Renal pelvis (tissue), 4 donors: Measurements from ENCODE around the gene SYNPO2. TPM values are rescaled to one million over a fixed set of nuclear protein-coding genes. Genes with fewer than 3 reads are reported as not detected.
"Not testable (repeated sequence)": the region's sequence is repeated elsewhere in the genome, so short reads cannot be mapped to it uniquely, and the experiment has no call there.

Experiments
- DNase-seq: peaks from one replicate; pipeline ENCODE4 v3.0.0-alpha.2; 2013
- polyA plus RNA-seq, 3 donors: library from polyadenylated mRNA; unstranded; fragments of 120-200 nt; gene quantifications; one replicate each; pipeline ENCODE4 v1.2.1, GENCODE V29; 2013; ENCODE audit not compliant: insufficient read length in 3 of 3

Gene SYNPO2
- polyA plus RNA-seq, 3 donors = 12.9 to 15.5 (median 13.7) TPM

DNA sequence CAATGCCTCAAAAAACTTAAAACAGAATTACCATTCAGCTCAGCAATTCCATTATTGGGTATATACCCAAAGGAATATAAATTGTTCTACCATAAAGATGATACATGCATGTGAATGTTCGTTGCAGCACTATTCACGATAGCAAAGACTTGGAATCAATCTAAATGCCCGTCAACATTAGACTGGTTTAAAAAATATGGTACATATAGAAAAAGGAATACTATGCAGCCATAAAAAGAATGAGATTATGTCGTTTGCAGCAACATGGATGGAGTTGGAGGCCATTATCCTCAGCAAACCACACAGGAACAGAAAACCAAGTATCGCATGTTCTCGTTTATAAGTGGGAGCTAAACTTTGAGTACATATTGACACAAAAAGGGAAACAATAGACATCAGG lies 10.9 kb upstream of the SYNPO2 start:
- DNase-seq = no peak

DNA sequence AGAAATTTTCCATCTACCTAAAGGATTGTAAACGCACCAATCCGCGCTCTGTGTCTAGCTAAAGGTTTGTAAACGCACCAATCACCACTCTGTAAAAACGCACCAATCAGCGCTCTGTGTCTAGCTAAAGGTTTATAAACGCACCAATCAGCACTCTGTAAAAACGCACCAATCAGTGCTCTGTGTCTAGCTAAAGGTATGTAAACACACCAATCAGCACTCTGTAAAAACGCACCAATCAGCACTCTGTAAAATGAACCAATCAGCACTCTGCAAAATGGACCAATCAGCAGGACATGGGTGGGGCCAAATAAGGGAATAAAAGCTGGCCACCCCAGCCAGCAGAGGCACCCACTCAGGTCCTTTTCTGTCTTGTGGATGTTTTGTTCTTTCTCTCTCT lies 10.1 kb upstream of the SYNPO2 start:
- not testable (repeated sequence) for DNase-seq

DNA sequence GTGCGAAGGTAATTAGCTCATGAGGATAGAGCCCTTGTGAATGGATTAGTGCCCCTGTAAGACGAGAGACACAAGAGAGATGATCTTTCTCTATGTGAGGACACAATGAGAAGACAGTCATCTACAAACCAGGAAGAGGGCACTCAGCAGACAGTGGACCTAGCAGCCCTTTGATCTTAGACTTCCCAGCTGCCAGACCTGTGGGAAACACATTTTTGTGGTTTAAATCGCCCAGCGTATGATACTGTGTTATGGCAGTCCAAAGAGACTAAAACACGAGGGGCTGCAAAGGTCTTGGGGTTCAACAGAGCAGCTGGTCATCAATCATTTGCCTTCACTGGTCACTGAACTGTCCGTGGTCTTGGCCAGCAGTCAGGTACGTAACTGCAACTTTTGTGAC lies 9.2 kb upstream of the SYNPO2 start:
- no peak for DNase-seq

DNA sequence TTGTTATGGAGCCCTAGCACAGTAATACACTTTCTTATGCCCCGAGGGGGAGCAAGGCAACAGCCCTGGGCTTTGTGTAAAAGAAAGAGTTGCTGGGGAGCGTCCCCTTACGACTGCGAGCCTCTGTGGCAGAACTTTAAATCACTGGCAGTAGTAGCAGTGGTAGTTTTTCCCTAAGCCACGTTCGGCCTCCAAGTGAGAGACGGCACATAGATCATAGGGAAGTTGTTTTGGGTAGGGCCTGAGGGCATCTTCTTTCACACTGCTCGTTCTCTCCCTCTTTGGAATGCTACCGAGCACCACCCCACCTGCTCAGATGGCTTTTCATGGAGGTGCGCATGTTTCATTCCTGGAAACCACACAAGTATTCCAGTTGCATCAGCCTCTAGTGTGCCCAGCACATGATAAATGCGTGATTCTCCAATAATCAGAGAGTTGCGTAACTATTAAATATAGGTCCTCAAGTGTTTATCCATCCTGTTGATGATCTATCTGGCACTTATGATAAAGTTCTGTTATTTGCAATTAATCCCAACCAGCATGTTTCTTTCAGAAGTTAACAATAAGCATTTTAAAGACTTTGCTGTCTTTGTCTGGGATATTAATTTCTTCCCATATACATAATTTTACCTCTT lies 7.0 kb upstream of the SYNPO2 start:
- no peak for DNase-seq

DNA sequence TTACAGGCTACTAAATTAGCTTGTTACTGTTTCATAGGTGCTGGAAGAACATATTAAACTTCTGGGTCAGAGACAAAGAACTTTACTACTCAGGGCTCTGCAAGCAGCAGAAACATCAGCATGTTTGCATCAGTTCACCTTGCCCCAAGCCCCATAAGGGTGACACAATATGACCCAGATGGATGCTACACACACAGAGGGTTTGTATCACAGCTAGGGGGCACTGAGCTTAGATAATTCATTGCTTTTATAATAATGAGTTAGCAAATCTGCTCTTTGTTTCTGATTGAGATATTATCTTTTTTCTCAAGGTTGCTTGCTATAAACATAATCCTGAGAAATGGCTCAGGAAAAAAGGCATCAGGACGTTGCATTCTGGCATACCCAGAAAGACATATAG lies 4.8 kb upstream of the SYNPO2 start:
- no peak for DNase-seq

DNA sequence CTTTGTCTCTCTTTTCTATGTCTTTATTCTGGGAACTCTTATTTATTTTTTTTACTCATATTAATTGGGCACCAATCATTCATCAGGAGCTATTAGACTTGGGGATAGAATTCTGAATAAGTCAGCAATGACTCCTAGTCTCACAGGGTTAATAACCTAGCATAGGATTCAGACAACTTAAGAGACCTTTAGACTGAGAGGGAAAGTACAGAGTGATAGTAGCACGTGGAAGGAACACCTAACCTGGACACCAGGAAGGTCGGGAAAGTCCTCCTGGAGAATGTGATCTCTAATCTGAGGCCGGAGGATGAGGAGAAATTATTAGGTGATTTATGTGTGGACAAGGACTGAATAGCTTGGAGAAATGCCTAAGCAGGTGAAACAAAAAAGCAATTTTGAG lies 3.9 kb upstream of the SYNPO2 start:
- no peak for DNase-seq

DNA sequence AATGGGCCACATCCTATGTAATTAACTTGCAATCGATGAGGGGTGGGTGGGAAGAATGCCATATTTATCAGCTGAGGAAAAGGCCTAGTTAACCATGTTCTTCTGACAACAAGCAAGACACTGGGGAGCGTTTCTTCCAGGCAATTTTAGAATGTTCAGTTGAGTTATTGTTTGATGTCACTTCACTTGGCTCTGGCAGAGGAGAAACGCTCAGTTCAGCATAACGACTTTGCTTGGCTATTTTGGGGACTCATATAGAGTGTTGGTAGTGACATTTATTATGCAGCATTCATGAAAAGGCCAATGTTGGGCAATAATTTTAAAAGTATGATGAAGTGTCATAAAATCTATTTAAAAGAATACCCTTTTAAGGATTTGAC lies 648 bp downstream of the SYNPO2 start:
- DNase-seq = peak; percentile 5

DNA sequence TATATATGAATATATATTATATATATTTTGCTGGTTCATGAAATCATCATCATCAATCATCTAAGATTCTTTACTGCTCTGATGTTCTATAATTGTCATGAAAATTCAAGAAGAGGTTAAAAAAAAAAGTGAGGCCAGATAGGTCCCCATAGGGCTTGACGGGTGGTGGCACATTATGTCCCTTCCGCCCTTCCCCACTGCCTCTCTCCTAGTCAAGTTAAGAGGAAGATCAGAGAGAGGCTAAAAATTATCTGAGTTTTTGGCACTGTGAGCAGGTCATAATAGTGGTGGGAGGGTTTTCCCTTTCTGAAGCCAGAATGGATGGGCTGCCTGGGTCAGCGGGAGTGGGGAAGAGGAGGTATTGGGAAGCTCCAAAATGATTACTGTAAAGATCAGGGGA lies 5.4 kb downstream of the SYNPO2 start:
- no peak for DNase-seq

DNA sequence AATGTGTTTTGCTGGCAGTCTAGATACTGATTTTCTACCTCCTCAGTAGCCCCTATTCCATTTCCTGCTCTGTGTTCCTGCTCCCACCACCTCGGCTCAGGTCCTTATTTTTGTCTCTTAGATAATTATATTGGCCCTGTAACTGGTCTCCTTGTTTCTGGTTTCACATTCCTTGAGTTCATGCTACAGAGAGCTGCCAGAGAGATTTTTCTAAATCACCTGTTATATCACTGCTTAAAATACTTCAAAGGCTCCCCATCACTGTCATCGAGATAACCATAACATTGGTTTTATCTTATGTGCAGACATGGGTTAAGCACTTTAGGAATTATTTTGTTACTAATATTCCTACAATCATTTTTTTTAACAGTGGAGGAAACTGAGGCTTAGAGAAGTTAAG lies 9.6 kb downstream of the SYNPO2 start:
- DNase-seq = no peak

DNA sequence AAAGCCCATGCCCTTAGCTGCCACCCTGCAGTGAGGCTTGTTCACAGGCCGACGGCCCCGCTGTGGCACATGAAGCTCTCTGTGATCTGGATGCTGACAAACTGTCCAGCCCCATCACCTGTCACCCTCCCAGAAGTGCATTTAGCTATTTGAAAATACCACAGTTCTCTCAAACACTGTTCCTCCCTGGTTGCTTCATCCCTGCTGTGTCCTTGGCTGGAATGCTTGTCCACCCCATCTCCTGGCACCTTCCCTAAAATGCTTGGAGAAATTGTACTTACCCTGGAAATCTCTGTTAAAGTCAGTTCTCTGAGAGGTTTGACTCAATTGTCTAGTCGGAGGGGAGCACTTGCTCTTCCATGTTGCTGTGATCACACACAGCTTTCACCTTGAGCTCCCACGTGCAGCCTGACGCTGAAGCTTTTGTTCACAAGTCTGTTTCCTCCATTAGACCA lies 10.1 kb downstream of the SYNPO2 start:
- no peak for DNase-seq

DNA sequence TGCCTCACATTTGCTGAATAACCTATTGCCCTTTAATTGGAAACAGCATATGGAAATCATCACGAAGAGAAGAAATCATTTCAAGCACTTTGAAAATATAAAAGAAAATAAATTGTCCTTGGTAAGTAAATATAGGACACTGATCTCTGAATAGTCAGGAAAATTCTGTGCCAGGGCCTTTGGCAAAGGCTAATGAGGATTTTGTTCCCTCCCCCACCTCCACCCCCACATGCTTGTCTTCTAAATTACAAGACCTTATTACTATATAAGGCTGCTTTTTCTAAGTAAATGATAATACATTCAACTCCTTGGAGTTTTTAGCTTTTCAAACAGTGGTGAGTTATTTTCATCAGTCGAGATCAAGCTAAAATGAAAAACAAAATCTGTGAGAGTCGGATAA lies 15.8 kb downstream of the SYNPO2 start:
- DNase-seq = no peak

DNA sequence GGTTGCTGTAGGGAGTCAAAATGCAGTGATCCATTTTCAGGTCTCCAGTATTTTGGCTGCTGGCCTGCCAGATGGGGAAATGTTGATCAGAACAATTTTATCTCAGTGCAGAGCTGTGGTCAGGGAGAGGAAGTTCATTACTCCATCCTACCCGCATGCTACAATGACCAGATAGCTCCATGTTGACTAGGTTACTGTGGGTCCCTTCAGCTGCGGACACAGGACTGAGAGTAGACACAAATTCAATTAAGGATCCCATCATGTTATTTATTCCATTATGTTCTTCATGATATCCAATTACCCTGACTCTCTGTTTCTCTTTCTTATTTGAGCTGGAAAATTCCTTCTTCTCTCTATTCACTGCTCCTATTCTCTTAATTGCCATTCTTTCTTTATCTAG lies 16.3 kb downstream of the SYNPO2 start:
- no peak for DNase-seq

DNA sequence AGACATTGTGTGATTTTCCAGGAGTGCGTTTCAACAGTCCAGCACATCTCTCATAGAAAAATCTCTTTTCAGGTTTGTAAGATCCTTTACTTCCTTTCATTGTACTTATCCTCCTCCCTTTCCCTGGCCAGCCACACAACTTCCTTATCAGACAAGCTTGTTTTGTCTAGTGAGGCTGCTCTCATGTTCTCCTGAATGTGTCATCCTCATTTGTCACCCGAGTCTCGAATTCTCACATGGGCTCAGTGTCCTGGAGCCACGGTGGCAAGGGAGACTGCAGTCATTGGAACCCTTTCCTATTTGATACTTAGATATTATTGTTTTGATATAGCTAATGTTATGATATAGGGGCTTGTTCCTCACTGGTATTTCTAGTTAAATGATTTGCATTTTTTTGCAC lies 16.9 kb downstream of the SYNPO2 start:
- no peak for DNase-seq

DNA sequence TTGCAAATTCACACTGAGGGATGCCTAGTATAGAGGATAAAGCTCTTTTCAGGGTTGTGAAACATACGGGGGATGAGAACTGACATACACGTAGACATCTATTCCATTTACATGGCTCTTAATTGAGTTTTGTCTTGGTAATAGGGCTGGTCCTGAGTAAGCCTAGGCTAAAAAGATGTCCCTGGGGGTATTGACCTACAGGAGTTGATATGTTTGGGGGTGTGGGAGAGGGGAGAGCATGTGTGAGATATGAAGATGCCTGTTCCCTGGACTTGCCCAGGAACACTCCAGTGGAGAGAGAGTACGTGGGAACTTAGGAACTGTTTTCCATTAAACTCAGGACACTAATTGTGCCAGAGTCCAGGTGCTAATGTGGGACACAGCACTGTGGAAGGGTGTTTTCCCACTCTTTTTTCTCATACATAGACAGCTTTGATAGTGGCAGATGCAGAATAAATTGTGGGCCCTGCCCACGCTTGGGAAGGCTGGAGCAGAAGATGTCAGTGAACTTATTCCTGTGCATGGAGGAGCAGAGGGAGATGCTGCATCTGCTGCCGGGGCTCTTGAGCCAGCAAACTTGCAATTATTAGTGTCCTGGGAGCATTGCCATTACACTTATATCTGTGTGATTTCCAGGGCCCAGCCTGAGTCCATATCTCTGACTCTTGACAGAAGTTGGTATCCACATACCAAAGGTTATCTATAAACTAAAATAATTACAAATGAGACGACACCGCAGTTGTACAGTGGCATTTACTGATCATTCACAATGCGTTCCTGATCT lies 20.7 kb downstream of the SYNPO2 start:
- DNase-seq = no peak

DNA sequence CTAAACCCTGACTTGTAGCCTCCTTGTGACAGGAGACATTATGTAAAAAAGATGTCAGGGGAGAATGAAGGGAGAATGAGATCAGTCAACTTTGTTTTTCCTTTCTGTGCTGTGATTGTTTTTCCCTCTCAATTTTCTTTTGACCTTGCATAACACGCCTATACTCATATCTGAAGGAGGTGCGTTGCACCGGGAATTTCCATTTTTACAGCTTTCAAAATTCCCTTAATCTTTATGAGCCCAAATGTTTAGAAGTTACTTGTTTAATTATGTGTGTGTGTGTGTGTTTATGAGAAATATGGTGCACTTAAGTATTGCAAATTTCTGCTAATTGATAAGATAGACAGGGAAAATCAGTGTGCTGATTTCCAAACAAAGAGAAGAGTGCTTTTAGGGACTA lies 21.6 kb downstream of the SYNPO2 start:
- no peak for DNase-seq

DNA sequence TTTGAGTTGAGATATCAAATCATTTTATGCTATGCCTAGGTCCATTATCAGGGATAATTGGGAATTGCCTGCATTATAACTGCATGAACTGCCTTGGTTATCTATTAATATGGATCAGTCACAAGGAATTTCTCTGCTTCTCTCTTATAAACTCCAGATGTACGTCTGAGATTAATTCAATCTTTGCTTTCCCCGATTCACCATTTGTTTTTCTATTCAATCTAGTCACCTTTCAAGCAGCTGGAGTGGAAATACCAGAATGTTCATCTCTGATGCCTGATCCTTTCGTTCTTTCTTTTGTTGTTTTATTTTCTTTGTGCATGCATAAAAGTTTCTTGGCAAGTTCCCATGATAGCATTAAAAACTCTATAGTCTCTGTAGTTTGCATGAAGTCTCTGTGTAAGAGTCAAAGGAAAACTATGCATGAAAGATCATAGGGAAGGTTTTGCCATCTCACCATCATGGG lies 22.6 kb downstream of the SYNPO2 start:
- DNase-seq = no peak

DNA sequence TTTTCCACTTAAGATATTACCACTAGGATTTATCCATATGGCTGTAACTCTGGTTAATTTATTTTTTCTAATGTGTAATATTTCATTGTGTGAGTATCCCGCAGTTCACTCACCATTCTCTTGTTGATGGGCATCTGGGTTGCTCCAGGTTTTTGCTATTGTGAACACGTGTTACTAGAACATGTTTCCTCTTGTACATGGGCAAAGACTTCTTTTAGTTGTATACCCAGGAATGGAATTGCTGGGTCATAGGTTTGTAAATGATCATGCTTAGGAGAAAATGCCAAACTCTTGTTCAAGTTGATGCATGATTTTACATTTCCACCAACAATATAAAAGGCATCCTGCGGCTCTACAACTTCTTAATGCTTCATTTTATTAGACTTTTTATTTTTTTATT lies 26.8 kb downstream of the SYNPO2 start:
- DNase-seq = no peak

DNA sequence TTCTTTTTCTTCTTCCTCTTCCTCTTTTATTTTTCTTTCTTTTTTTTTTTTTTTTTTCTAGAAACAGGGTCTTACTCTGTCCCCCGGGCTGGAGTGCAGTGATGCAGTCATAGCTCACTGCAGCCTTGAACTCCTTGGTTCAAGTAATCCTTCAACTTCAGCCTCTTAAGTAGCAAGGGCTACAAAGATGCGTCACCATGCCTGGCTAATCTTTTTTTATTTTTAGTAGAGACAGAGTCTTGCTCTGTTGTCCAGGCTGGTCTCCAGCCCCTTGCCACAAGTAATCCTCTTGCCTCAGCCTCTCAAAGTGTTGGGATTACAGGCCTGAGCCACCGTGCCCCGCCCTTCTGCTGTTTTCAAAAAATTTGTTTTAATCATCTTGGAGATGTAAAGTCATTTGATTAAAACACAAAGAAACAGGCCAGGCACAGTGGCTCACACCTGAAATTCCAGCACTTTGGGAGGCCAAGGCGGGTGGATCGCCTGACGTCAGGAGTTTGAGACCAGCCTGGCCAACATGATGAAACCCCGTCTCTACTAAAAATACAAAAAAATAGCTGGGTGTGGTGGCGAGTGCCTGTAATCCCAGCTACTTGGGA lies 28.1 kb downstream of the SYNPO2 start:
- no peak for DNase-seq

DNA sequence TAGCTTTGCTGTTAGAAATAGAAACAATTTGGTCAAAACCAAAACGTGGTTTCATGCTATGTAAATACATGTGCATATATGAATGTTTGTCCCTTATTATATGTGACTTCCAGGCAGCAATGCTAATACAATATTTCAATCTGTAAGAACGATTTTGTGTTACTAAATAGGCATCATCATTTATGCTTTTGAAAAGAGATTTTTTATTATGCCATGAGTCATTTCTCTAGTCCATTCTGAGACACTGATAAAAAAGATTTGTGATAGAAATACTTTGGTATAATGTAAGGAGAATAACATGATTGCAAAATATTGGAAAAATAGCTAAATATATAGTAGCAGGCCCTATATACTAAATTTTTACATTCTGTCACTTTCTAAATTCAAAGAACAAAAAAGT lies 28.9 kb downstream of the SYNPO2 start:
- no peak for DNase-seq

DNA sequence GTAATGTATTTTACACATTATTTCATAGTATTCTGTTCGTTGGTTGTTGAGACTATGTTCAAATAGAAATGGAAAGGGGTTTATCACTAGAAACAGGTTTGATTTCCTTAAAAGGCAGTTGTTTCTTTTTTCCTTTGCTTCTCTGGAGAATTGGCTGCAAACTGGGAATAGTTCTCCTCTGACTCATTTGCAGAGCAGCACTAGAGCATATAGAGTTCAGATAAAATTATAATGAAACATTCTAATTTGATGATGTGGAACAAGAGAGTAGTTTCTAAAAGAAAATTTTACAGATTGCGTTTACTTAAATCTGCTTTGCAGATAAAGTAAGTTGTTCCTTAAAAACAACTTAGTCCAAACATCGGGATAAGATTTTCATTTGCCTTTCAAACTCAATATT lies 29.7 kb downstream of the SYNPO2 start:
- DNase-seq = peak; percentile 45

DNA sequence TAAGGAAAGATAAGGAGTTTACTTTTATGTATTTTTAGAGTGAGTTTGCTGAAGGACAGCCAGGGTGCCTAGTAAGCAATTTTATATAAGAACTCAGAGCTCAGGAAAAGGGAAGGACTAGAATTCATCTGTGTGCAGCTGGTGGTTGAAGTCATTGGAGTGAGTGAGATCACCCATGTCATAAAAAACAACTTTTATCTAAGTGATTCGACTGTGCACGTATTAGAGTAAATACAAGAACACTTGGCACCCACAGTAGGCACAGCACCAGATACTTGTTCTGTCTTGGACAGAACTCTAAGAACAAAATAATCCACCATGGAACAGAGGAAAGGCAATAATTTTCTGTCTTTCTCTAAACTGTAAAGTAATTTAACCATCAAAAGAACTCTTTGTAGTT lies 31.6 kb downstream of the SYNPO2 start:
- DNase-seq = no peak

DNA sequence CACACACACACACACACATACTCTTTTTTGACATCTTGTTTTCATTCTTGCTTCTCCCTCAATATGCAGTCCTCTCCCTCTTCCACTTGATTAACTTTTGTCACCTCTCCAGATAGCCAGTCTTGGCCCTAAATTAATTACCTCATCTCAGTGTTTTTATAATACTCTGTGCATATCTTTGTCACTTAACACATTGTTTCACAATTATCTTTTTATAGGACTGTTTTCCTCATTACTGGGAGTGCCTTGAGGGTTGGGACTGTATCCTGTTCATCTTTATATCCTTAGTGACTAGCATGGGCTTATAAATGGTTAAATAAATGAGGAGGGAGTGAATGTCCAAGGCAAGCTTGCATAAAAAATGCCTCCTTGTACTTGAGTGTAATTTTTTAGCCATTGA lies 33.1 kb downstream of the SYNPO2 start:
- no peak for DNase-seq

DNA sequence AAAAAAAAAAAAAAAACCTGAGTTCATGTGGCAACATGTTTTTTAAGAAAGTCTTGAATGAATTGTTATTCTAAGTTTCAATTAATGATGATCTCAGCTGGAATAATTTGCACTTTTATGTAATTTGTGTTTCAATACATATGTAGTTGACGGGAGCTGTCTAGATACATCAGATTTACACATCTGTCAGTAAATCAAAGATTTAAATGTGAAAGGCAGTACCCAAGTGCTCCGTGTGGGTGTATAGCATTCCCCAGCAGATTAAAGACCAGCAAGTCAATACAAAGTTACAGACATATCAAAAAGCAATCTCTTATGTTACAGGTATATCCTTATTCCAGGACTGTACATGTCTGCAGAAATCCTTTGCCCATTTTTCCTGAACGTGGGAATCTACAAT lies 35.2 kb downstream of the SYNPO2 start:
- DNase-seq = no peak
